HepG2 (cell line): ENCODE data around the gene PDS5B. TPM values are rescaled to one million over a fixed set of nuclear protein-coding genes. Genes with fewer than 3 reads are reported as not detected.

Experiments
- ATAC-seq: fragments of 200-7000 bp; cut with Tn5 transposase; 3 replicates; pipeline ENCODE4 v1.9.1; 2020; ENCODE audit warnings: mild to moderate bottlenecking, moderate library complexity
- BruUV-seq: library from RNA; stranded (reverse); fragments of 400-500 nt; replicated peaks from 2 replicates; lab custom pipeline; 2021; lab: Mats Ljungman, UMichigan
- CTCF ChIA-PET: fragments of 300-600 bp; formaldehyde crosslinking; extraction: SDS; loops from one replicate; lab custom pipeline; 2021; ENCODE audit warnings: low total read pairs, inconsistent platforms, low intra/inter-chr PET ratio; lab: Yijun Ruan, JAX
- POLR2A ChIA-PET: fragments of 350-600 bp; sonication (Branson Sonifier 250); formaldehyde crosslinking; loops from one replicate; lab custom pipeline; 2020; ENCODE audit warnings: antibody characterized with exemption, inconsistent platforms; lab: Yijun Ruan, JAX
- DNase-seq: peaks from one replicate; pipeline ENCODE4 v3.0.0-alpha.2; 2015; ENCODE audit warnings: low spot score
- FAIRE-seq: peaks from 3 replicates; lab custom pipeline; 2011; peaks lifted over from hg19 to GRCh38; lab: Jason Lieb, UNC
- H2AFZ ChIP-seq: one replicate; pipeline ENCODE4 v1.6.1; 2011; ENCODE audit warnings: low read length, inconsistent platforms
- H3K27ac ChIP-seq: fragments of 300-600 bp; 3 replicates; pipeline ENCODE4 v1.8.0; 2011; ENCODE audit warnings: mixed run types, mild to moderate bottlenecking, mixed read lengths, low read length, inconsistent platforms; ENCODE audit not compliant: insufficient read depth; ENCODE audit errors: extremely low read length
- H3K27me3 ChIP-seq, 2 experiments: fragments of 200-600 bp in 1 of 2; 2 replicates in 1 of 2; 3 replicates in 1 of 2; pipeline versions ENCODE4 v1.6.0 to v1.8.0; 2011; ENCODE audit warnings: low read length in 2 of 2, mild to moderate bottlenecking in 2 of 2, moderate library complexity in 2 of 2, inconsistent platforms in 1 of 2; ENCODE audit not compliant: insufficient read depth in 2 of 2, control insufficient read depth in 1 of 2
- H3K36me3 ChIP-seq, 2 experiments: fragments of 200-600 bp in 1 of 2; replicated peaks in 1 of 2; 2 replicates in 1 of 2; 3 replicates in 1 of 2; pipeline versions ENCODE4 v1.5.1 to v1.8.0; 2011; ENCODE audit warnings: low read length in 2 of 2, inconsistent platforms in 1 of 2; ENCODE audit not compliant: insufficient read depth in 2 of 2, control insufficient read depth in 1 of 2
- H3K4me1 ChIP-seq: 2 replicates; pipeline ENCODE4 v1.5.1; 2012; ENCODE audit warnings: low read length, inconsistent platforms; ENCODE audit not compliant: insufficient read depth
- H3K4me2 ChIP-seq: 2 replicates; pipeline ENCODE4 v1.6.0; 2011; ENCODE audit warnings: low read depth, low read length, inconsistent platforms
- H3K4me3 ChIP-seq, 3 experiments: fragments of 200-600 bp in 1 of 3; sonication (generic), shearing (Covaris generic) in 1 of 3; replicated peaks in 1 of 3; 2 replicates each; pipeline ENCODE4 v1.5.1; 2011 to 2016; ENCODE audit warnings: low read length in 3 of 3, inconsistent platforms in 2 of 3, low read depth in 2 of 3, mild to moderate bottlenecking in 2 of 3, control low read depth in 1 of 3, mixed read lengths in 1 of 3; ENCODE audit not compliant: insufficient read depth in 1 of 3
- H3K79me2 ChIP-seq: one replicate; pipeline ENCODE4 v1.6.1; 2011; ENCODE audit warnings: low read length, inconsistent platforms; ENCODE audit not compliant: insufficient read depth
- H3K9ac ChIP-seq: 2 replicates; pipeline ENCODE4 v1.6.0; 2011; ENCODE audit warnings: mild to moderate bottlenecking, low read depth, low read length, inconsistent platforms; ENCODE audit not compliant: insufficient read depth
- H3K9me3 ChIP-seq: 2 replicates; pipeline ENCODE4 v1.5.1; 2012; ENCODE audit warnings: mild to moderate bottlenecking, low read length
- H4K20me1 ChIP-seq: 2 replicates; pipeline ENCODE4 v1.6.0; 2011; ENCODE audit warnings: inconsistent platforms, mild to moderate bottlenecking, low read length, moderate library complexity; ENCODE audit not compliant: insufficient read depth
- BCLAF1 ChIP-seq: fragments of 450-650 bp; IDR thresholded peaks from 2 replicates; pipeline ENCODE4 v1.6.1; 2017; ENCODE audit warnings: mild to moderate bottlenecking
- CHD4 ChIP-seq: fragments of 200-600 bp; sonication (generic); IDR thresholded peaks from 2 replicates; pipeline ENCODE4 v1.7.0; 2017; ENCODE audit warnings: mild to moderate bottlenecking, low read length, borderline replicate concordance
- CREM ChIP-seq, 2 experiments: sonication (generic) in 1 of 2; formaldehyde crosslinking in 1 of 2; IDR thresholded peaks; 2 replicates each; pipeline versions ENCODE4 v1.4.0 to v1.6.1; 2016 to 2020; ENCODE audit warnings: antibody characterized with exemption in 1 of 2, mild to moderate bottlenecking in 1 of 2, missing genetic modification reagents in 1 of 2
- HOXD1 ChIP-seq: sonication (generic); formaldehyde crosslinking; IDR thresholded peaks from 2 replicates; pipeline ENCODE4 v1.5.0; 2020; ENCODE audit warnings: missing genetic modification reagents
- IRF9 ChIP-seq: sonication (generic); formaldehyde crosslinking; IDR thresholded peaks from 2 replicates; pipeline ENCODE4 v1.8.0; 2022; ENCODE audit warnings: missing genetic modification reagents, mild to moderate bottlenecking, borderline replicate concordance
- SNAI1 ChIP-seq: sonication (generic); formaldehyde crosslinking; IDR thresholded peaks from 2 replicates; pipeline ENCODE4 v1.5.0; 2020; ENCODE audit warnings: mild to moderate bottlenecking, missing genetic modification reagents, borderline replicate concordance
- TERF1 ChIP-seq: sonication (generic); formaldehyde crosslinking; IDR thresholded peaks from 2 replicates; pipeline ENCODE4 v1.8.0; 2022; ENCODE audit warnings: mild to moderate bottlenecking, missing genetic modification reagents, moderate library complexity
- ZBTB1 ChIP-seq: sonication (generic); formaldehyde crosslinking; IDR thresholded peaks from 2 replicates; pipeline ENCODE4 v1.4.0; 2020; ENCODE audit warnings: missing genetic modification reagents, borderline replicate concordance
- ZNF567 ChIP-seq: sonication (generic); formaldehyde crosslinking; IDR thresholded peaks from 2 replicates; pipeline ENCODE4 v1.8.1; 2023; ENCODE audit warnings: mild to moderate bottlenecking, missing genetic modification reagents, borderline replicate concordance
- ZNF670 ChIP-seq: sonication (generic); formaldehyde crosslinking; IDR thresholded peaks from 2 replicates; pipeline ENCODE4 v1.8.0; 2022; ENCODE audit warnings: mild to moderate bottlenecking, missing genetic modification reagents, borderline replicate concordance
- ZNF747 ChIP-seq: sonication (generic); formaldehyde crosslinking; IDR thresholded peaks from 2 replicates; pipeline ENCODE4 v1.8.1; 2023; ENCODE audit warnings: missing genetic modification reagents, mild to moderate bottlenecking, borderline replicate concordance
- WGBS: methylation state at CpG from one replicate; pipeline ENCODE4 v1.1.6; 2017; ENCODE audit warnings: low lambda C conversion rate; 5-methylcytosine and 5-hydroxymethylcytosine counted together
- in situ Hi-C: cut with HindIII; loops from 2 replicates; pipeline ENCODE4 v1.10.0; 2017; ENCODE audit warnings: low pct_unique_long_range_greater_than_20kb; ENCODE audit not compliant: extremely low pct_ligation_motif_present
- intact Hi-C: fragments of 100-400 bp; cut with micrococcal nuclease; formaldehyde crosslinking; loops from one replicate; pipeline ENCODE4 v1.10.0; 2022; ENCODE audit not compliant: unreplicated experiment
- polyA plus RNA-seq, 8 experiments: library from polyadenylated mRNA; depleted of rRNA in 3 of 8; stranded (reverse) in 7 of 8; unstranded in 1 of 8; fragments of >200 nt; fragmentation: Illumina TruSeq in 4 of 8; extraction: Trizol in 4 of 8; gene quantifications; 2 replicates each; pipeline versions ENCODE4 v1.2.1 to v1.2.3, GENCODE V29; 2011 to 2016; ENCODE audit warnings: low read depth in 4 of 8, missing spikeins in 1 of 8, mixed read lengths in 1 of 8; ENCODE audit not compliant: insufficient read depth in 1 of 8
- total RNA-seq, 5 experiments: library from RNA; depleted of rRNA; stranded (reverse); fragments of >200 nt; fragmentation: Illumina TruSeq; extraction: Trizol; gene quantifications; 2 replicates each; pipeline ENCODE4 v1.2.3, GENCODE V29; 2016; ENCODE audit warnings: low read depth in 1 of 5

PDS5B gene
- total and polyA plus RNA-seq, 2 of the 13 experiments (the other 11 are each of a cell fraction or from before 2014, with no cell fraction given): 5.8 to 24.6 TPM

GRCh38 chr13:32588736-32589135, 2.5 kb downstream of the PDS5B start:
- Histone ChIP-seq H3K4me2 (peak overlapping the region; percentile 82), H2AFZ (no peak overlapping the region), H3K79me2 (peaks cover 64% of the 10 kb centered on the region), H3K36me3 (no peaks in the 10 kb centered on the region), H3K27ac (no peak overlapping the region), H3K9me3 (no peaks in the 10 kb centered on the region), H3K4me3 (peak overlapping the region; percentile 13 to 96 (median 81); a peak in 5 of 6 replicates), H3K4me1 (peaks cover 41% of the 10 kb centered on the region), H3K27me3 (no peaks in the 10 kb centered on the region; a peak in 1 of 5 replicates), H4K20me1 (0 out of 2 replicates have a peak, but pooled peaks cover 2% of the 10 kb centered on the region), H3K9ac (peak overlapping the region; percentile 75)
- POLR2A ChIA-PET: no interaction called here
- TF ChIP-seq BCLAF1: no peak
- no peak for TF ChIP-seq ZNF567
- TF ChIP-seq TERF1 (CRISPR knock-in tag): no peak
- no peak for TF ChIP-seq ZNF670 (CRISPR knock-in tag)
- no peak for TF ChIP-seq ZNF747 (CRISPR knock-in tag)
- TF ChIP-seq IRF9 (CRISPR knock-in tag): no peak
- no peak for TF ChIP-seq SNAI1 (CRISPR knock-in tag)
- TF ChIP-seq CHD4: no peak
- no peak for TF ChIP-seq CREM (IDR thresholded peaks at IDR 0.05)
- TF ChIP-seq CREM (CRISPR knock-in tag; IDR thresholded peaks at IDR 0.05): no peak
- TF ChIP-seq ZBTB1 (CRISPR knock-in tag): no peak
- no peak for TF ChIP-seq HOXD1 (CRISPR knock-in tag)
- DNase-seq (no peak), FAIRE-seq (no peak), ATAC-seq (no peak)
- 42% methylated on average over 5 of the region's 5 CpGs for WGBS
- BruUV-seq: no TSS peak
- intact Hi-C loops: loop anchor here (1.0 kb wide), 1 partner anchor 51 kb away; no protein-coding TSS in a partner anchor
- CTCF ChIA-PET: no interaction called here
- in situ Hi-C loops: loop anchor here (5.0 to 25.0 kb wide), 3 partner anchors 64 to 949 kb away; no protein-coding TSS in a partner anchor
